ENCODE measurements around the gene IL17B. TPM values are rescaled to one million over a fixed set of nuclear protein-coding genes. Genes with fewer than 3 reads are reported as not detected.
A peak's percentile ranks its signal among the peaks of the same experiment; 100 is the strongest.

Gene IL17B
- total and polyA plus RNA-seq, 2 experiments from 2014 or later = not detected

- TF ChIP-seq STAT1 (IDR thresholded peaks at IDR 0.05; ENCODE audit: unreplicated experiment) (no peak), POLR2AphosphoS5 (IDR thresholded peaks at IDR 0.05; ENCODE audit: low read depth) (no peak), ZNF114 (CRISPR knock-in tag; IDR thresholded peaks at IDR 0.05) (no peak), EZH2 (IDR thresholded peaks at IDR 0.05; ENCODE audit: low read depth, unreplicated experiment) (no peak), JUNB (IDR thresholded peaks at IDR 0.05; ENCODE audit: unreplicated experiment) (no peak), EZH2phosphoT487 (IDR thresholded peaks at IDR 0.05; ENCODE audit: unreplicated experiment) (no peak)
- Histone ChIP-seq H3K9me2 (ENCODE audit: insufficient read depth) (no peaks in the 10 kb centered on the region), H2AFZ (peak overlapping the region; percentile 97; the same call in 1 of the 2 replicates), H3F3A (replicated peaks; ENCODE audit: low read depth) (no peaks in the 10 kb centered on the region), H3K4me3 (peak overlapping the region; percentile 90), H3K4me2 (peak overlapping the region; percentile 92), H3K79me2 (replicated peaks; ENCODE audit: insufficient read depth) (peaks cover 19% of the 10 kb centered on the region), H4K20me1 (replicated peaks; ENCODE audit: insufficient read depth) (peaks cover 6% of the 10 kb centered on the region; the same call in 1 of the 2 replicates), H3K27me3 (ENCODE audit: insufficient read depth) (no peaks in the 10 kb centered on the region), H3K4me1 (ENCODE audit: insufficient read depth) (peaks cover 12% of the 10 kb centered on the region), H3K36me3 (ENCODE audit: insufficient read depth) (peaks cover 8% of the 10 kb centered on the region), H3K27ac (ENCODE audit: low read depth) (no peak overlapping the region)
- Mint-ChIP-seq H3K9me3 (no peaks in the 10 kb centered on the region), H3K27me3 (ENCODE audit: insufficient read depth, low read depth, poor library complexity) (peaks cover 4% of the 10 kb centered on the region), H3K4me3 (peak overlapping the region; percentile 96), H3K4me1 (peaks cover 9% of the 10 kb centered on the region), H3K36me3 (ENCODE audit: low read depth) (peaks cover 28% of the 10 kb centered on the region), H3K27ac (no peak overlapping the region)
- DNase-seq (ENCODE audit: low spot score) = peak; percentile 29
- peak; percentile 26 for ATAC-seq
Observed at GRCh38 chr5:149358294-149358651, 20.8 kb downstream of the IL17B start.

GRCh38 chr5:149357370-149358293 is 21.5 kb downstream of the IL17B start, which contains the start of gene PCYOX1L:
Gene PCYOX1L (plus strand): TSS chr5:149358046. CDS start chr5:149358069, 23 bp downstream.
- H3K4me3 Mint-ChIP-seq = peak within 1 kb of the TSS; percentile 96
- peaks cover 12% of the 10 kb centered on the region for H3K4me1 ChIP-seq (ENCODE audit: insufficient read depth)
- ATAC-seq (peak; percentile 98), DNase-seq (ENCODE audit: low spot score) (peak; percentile 98)
- peaks cover 31% of the 10 kb centered on the region for H3K36me3 Mint-ChIP-seq (ENCODE audit: low read depth)
- peak within 1 kb of the TSS; percentile 90 for H3K4me3 ChIP-seq
- no peaks in the 10 kb centered on the region for H3K9me3 Mint-ChIP-seq
- H3K27ac ChIP-seq (ENCODE audit: low read depth) = no peak within 1 kb of the TSS
- H3K4me2 ChIP-seq = peak within 1 kb of the TSS; percentile 92
- no peak for TF ChIP-seq ZNF114 (CRISPR knock-in tag; IDR thresholded peaks at IDR 0.05)
- peak; percentile 85 for TF ChIP-seq POLR2AphosphoS5 (IDR thresholded peaks at IDR 0.05; ENCODE audit: low read depth)
- H3K9me2 ChIP-seq (ENCODE audit: insufficient read depth) = no peaks in the 10 kb centered on the region
- H3K27ac Mint-ChIP-seq = no peak within 1 kb of the TSS
- peaks cover 4% of the 10 kb centered on the region for H3K27me3 Mint-ChIP-seq (ENCODE audit: insufficient read depth, low read depth, poor library complexity)
- peaks cover 9% of the 10 kb centered on the region for H3K4me1 Mint-ChIP-seq
- no peaks in the 10 kb centered on the region for H3F3A ChIP-seq (replicated peaks; ENCODE audit: low read depth)
- H3K36me3 ChIP-seq (ENCODE audit: insufficient read depth) = peaks cover 15% of the 10 kb centered on the region
- H2AFZ ChIP-seq = peak within 1 kb of the TSS; percentile 97
- H4K20me1 ChIP-seq (replicated peaks; ENCODE audit: insufficient read depth) = peaks cover 10% of the 10 kb centered on the region; the same call in 1 of the 2 replicates
- no peaks in the 10 kb centered on the region for H3K27me3 ChIP-seq (ENCODE audit: insufficient read depth)
- peaks cover 26% of the 10 kb centered on the region for H3K79me2 ChIP-seq (replicated peaks; ENCODE audit: insufficient read depth)

GRCh38 chr5:149356391-149356790 is 22.7 kb downstream of the IL17B start:
- H3K27me3 Mint-ChIP-seq (ENCODE audit: insufficient read depth, low read depth, poor library complexity) = peaks cover 4% of the 10 kb centered on the region
- ATAC-seq (no peak), DNase-seq (ENCODE audit: low spot score) (no peak)
- Histone ChIP-seq H3K4me3 (no peak overlapping the region), H3K36me3 (ENCODE audit: insufficient read depth) (peaks cover 27% of the 10 kb centered on the region), H3F3A (replicated peaks; ENCODE audit: low read depth) (no peaks in the 10 kb centered on the region), H3K4me1 (ENCODE audit: insufficient read depth) (peaks cover 12% of the 10 kb centered on the region), H3K27me3 (ENCODE audit: insufficient read depth) (no peaks in the 10 kb centered on the region), H3K9me2 (ENCODE audit: insufficient read depth) (no peaks in the 10 kb centered on the region), H3K79me2 (replicated peaks; ENCODE audit: insufficient read depth) (peaks cover 38% of the 10 kb centered on the region), H3K27ac (ENCODE audit: low read depth) (no peak overlapping the region), H3K4me2 (no peak overlapping the region), H4K20me1 (replicated peaks; ENCODE audit: insufficient read depth) (peaks cover 18% of the 10 kb centered on the region), H2AFZ (no peak overlapping the region)
- TF ChIP-seq JUNB (IDR thresholded peaks at IDR 0.05; ENCODE audit: unreplicated experiment) = no peak
- H3K36me3 Mint-ChIP-seq (ENCODE audit: low read depth) = peaks cover 43% of the 10 kb centered on the region
- H3K9me3 Mint-ChIP-seq = no peaks in the 10 kb centered on the region
- H3K4me1 Mint-ChIP-seq = peaks cover 9% of the 10 kb centered on the region
- H3K27ac Mint-ChIP-seq = no peak overlapping the region
- H3K4me3 Mint-ChIP-seq = peak overlapping the region; percentile 42; the same call in 1 of the 3 replicates

Data from GM23338 (cell line).